ENCODE results near the gene INAFM1.
"Not testable (repeated sequence)": the region's sequence is repeated elsewhere in the genome, so short reads cannot be mapped to it uniquely, and the experiment has no call there.

Gene INAFM1

GRCh38 chr19:47267350-47267759 is 7.3 kb upstream of the INAFM1 start:
- DNase-seq (ENCODE audit: low spot score): no peak
- no peak for FAIRE-seq

DNA sequence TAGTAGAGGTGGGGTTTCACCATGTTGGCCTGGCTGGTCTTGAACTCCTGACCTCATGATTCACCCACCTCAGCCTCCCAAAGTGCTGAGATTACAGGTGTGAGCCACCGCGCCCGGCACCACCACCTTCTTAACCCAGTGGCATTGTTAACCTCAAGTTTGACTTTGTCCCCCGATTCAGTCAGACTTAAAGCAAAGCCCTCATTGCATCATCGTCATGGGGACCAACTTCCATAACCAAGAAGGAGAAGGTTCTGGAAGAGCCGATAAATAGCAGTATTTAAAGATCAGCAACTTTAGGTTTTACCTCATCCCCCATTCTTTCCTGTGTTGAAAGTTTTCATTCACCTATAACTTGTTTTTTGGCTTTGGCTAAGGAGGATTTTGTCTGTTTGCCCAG is 6.7 kb upstream of the INAFM1 start:
- FAIRE-seq (no peak), DNase-seq (ENCODE audit: low spot score) (no peak)

DNA sequence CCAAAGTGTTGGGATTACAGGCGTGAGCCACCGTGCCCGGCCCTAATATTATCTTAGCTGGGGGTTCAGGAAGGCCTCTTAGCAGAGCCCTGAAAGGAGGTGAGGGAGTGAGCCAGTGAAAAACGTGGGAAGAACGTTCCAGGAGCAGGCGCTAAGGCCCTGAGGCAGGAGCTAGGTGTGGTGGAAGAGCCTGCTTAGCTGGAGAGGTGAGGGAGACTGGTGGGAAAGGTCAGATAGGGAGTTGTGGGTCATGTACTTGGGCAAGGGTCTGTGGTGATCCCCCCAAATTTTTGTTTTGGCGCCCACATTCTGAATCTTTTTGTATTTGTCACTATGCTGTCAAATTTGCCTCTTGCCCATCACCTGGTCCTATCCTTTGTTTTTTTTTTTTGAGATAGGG is 5.1 kb upstream of the INAFM1 start:
- FAIRE-seq (no peak), DNase-seq (ENCODE audit: low spot score) (no peak)

DNA sequence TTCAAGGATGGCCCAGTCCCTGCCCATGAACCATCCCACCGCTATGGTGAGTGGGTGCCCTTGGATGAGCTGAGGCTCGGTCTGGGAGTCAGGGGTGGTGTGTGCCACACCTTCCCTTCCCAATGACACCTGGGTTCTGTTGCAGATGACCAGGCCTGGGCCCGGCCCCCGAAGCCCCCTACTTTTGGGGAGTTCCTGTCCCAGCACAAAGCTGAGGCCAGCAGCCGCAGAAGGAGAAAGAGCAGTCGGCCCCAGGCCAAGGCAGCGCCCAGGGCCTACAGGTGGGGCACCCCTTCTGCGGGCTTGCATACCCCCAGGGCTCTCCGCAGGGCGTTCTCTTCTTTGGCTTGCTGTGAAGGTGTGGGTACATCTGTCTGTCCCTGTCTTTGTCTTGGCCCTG is 4.3 kb upstream of the INAFM1 start:
- DNase-seq (ENCODE audit: low spot score) (no peak), FAIRE-seq (no peak)

DNA sequence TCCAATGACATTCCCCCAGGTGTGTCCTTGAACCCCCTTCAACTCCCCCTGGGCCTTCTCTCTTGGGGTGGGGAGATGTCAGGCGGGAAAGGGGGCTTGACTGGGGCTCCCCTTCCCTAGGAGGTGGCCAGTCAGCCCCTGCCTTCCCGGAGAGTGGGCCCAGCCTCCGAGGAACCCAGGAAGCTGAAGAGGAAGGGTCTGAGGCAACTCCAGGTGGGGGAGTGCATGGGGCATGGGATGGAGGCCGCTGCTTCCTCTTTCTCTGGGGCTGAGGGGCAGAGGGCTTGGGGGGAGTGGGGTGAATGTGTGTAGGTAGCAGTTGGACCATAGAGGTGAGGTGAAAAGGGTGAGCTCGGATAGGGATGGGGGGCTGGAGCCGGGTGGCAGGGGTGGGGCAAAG is 2.7 kb upstream of the INAFM1 start:
- no peak for FAIRE-seq
- no peak for DNase-seq (ENCODE audit: low spot score)

- no peak for FAIRE-seq
- no peak for DNase-seq (ENCODE audit: low spot score)
Measured at GRCh38 chr19:47272448-47273312, 2.0 kb upstream of the INAFM1 start.

DNA sequence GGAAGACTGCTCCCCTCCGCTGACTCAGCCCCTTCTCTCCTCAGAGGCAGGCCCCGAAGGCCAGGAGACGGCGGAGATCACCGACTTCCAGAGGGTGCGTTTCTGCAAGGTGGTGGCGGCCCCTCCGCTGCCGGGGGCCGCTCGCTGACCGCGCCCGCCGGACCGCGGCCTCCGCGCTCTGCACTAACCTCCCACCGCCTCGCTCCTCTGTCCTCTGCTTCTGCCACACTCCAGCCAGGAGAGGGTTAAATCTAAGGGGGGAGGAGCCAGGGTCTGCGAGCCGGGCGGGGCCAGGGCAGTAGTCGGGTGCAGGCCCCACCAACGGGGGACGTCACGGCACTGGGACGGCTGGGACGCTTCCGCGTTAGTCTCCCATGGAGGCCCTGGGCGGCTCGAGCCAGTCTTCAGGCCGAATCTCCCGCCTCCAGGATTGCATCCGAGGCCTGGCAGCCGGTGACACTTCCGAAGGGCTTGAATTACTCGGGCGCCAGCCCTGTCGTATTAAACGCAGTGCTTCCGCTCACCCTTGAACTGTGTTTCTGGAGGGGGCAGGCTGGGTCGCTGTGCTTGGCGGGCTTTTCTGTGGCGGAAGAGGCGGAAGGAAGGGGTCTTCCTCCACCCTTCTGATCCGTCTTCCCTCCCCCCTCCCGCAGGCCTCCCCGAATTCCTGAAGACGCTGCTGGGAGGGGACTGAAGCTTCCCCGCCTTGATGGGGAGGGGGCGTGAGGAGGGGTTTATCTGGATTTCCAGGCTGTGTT is 1.2 kb upstream of the INAFM1 start:
- peak; percentile 74 for DNase-seq (ENCODE audit: low spot score)

GRCh38 chr19:47274891-47275761 is 441 bp downstream of the INAFM1 start:
- FAIRE-seq (no peak), DNase-seq (ENCODE audit: low spot score) (no peak)

More for the DNA sequence above, 1.2 kb upstream of the INAFM1 start:
- FAIRE-seq: no peak

DNA sequence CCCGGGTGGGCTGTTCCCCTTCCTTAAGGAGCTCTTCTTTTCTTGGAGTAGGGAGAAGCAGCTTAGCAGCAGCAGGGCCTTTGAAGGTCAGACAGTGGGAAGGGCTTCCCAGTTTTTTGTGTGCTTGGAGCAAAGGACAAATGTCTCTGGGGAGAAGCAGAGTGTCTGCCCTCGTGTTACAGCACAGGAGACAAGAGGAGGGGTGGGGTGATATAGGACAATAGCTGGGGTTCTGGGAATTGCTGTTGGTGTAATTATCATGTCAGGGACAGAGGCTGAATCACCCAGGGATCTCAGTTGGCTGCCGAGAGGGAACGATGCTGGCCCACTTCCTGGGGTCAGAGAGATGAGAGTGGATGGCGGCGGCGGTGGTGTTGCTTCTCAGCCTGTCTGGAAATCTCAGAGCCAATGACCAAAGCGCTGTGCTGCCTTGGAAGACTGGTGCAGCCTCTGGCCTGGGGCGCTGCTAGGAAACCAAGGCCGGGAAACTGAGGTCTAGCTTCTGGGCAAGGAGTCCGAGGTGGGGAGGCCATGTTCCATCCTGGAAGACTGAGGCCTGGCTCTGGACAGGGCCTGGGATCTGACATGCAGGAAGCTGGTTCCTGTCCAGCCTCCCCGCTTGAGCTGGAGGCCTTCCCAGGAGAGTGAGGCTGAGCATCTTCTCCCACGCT is 1.2 kb downstream of the INAFM1 start:
- FAIRE-seq: no peak
- DNase-seq (ENCODE audit: low spot score): no peak

DNA sequence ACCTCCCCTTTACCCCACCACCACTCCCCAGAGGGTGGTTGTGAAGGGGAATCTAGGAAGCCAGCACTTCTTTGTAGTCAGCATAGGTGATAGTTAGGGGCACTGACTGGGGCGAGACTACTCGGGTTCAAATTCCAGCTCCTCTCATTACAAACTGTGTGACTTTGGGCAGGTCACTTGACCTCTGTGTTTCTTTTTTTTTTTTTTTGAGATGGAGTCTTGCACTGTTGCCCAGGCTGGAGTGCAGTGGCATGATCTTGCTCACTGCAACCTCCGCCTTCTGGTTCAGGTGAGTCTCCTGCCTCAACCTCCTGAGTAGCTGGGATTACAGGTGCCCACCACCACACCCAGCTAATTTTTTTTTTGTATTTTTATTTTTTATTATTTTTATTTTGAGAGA is 1.8 kb downstream of the INAFM1 start:
- DNase-seq (ENCODE audit: low spot score); FAIRE-seq: not testable (repeated sequence)

DNA sequence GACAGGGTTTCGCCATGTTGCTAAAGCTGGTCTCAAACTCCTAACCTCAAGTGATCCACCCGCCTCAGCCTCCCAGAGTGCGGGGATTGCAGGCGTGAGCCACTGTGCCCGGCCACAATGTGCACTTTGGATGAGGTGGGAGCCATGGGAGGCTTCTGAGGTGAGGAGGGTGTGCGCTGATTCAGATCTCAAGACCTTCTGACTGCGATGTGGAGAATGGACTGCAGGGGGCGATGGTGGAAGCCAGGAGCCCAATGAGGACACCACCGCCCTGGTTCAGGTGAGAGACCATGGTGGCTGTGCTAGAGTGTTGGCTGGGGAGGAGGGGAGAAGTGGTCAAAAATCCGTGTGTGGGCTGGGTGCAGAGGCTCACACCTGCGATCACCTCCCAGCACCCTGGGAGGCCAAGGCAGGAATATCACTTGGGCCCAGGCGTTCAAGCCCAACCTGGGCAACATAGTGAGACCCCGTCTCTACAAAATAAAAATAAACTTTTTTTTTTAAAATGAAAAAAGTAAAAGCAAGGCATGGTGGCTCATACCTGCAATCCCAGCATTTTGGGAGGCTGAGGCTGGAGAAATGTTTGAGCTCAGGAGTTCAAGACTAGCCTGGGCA is 5.6 kb downstream of the INAFM1 start:
- no peak for FAIRE-seq

DNA sequence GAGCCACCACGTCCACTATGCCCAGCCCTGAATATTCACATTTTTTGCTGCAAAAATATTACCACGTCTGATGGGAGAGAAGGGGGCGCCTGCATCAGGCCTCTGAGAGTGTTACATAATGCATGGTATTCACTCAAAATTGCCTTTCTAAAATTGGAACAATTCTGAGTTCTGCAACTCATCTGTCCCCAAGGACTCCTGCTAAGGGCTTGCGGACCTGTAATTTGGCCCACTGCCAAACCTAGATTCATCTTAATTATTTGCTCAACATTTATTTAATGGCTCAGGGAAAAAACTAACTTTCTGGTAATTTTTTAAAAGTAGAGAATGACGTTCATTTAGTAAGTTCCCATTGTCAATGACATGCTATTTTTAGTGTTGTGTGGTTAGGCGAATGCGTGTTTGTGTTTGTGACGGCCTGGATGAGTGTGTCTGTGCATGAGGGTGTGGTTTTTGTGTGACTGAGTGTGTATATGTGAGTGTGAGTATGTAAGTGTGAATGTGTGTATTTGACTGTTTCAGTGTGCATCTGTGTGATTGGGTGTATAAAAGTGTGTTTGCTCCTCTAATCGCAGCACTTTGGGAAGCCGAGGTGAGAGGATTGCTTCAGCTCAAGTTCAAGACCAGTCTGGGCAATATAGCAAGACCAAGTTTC is 8.8 kb downstream of the INAFM1 start:
- DNase-seq (ENCODE audit: low spot score) (no peak), FAIRE-seq (no peak)

More for the DNA sequence above, 5.6 kb downstream of the INAFM1 start:
- DNase-seq (ENCODE audit: low spot score): peak; percentile 36

- DNase-seq (ENCODE audit: low spot score): peak; percentile 40
- no peak for FAIRE-seq
Measured at GRCh38 chr19:47284324-47284899, 9.7 kb downstream of the INAFM1 start.

DNA sequence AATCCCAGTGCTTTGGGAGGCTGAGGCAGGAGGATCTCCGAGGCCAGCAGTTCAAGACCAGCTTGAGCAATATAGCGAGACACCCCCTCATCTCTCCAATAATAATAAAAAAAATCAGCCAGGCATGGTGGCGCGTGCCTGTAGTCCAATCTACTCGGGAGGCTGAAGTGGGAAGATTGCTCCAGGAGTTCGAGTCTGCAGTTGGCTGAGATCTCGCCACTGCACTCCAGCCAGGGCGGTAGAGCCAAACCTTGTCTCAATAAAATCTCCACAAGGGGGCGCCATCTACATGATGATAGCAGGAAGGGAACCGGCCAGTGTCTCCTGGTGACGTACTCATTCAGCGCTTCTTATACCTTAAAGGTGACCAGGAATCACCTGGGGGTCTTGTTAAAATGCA is 21.4 kb downstream of the INAFM1 start:
- peak; percentile 65 for DNase-seq (ENCODE audit: low spot score)
- no peak for FAIRE-seq

GRCh38 chr19:47300867-47301266 is 26.2 kb downstream of the INAFM1 start:
- not testable (repeated sequence) for FAIRE-seq; DNase-seq (ENCODE audit: low spot score)

GRCh38 chr19:47302249-47302648 is 27.6 kb downstream of the INAFM1 start:
- DNase-seq (ENCODE audit: low spot score): no peak
- FAIRE-seq: no peak

DNA sequence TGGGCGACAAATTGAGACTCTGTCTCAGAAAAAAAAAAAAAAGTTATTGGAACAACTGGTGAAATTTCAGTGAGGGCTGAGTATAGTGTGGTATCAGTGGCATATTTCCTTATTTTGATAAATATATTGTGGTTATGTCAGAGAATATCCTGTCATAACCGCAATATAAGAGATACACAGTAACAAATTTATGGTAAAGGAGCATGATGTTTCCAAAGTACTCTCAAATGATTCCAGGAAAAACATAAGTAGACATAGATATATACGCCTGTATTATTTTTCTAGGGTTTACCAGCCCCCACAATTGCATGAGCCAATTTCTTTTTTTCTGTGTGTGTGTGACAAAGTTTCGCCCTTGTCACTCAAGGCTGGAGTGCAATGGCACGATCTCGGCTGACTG is 29.3 kb downstream of the INAFM1 start:
- FAIRE-seq: no peak
- no peak for DNase-seq (ENCODE audit: low spot score)

DNA sequence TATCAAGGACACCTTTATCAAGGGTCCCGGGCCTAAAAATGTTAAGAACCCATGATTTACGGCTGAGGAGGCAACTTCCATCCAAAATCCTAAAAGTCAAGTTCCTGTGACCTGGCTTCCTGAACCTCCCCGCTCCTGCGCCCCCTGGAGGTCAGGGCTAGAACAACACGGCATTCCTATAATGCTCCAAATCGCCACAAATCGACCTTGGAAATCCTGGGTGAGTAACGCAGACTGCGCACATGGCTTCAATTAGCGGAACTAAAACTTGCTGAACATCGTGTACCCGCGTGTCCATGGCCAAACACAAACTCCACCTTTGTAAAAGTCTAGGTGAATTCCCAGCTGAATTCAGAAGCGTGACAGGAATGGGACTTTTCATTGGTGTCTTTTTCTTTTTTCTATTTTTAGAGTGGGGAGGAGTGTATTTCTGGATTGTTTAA is 30.6 kb downstream of the INAFM1 start:
- peak; percentile 82 for DNase-seq (ENCODE audit: low spot score)
- no peak for FAIRE-seq

DNA sequence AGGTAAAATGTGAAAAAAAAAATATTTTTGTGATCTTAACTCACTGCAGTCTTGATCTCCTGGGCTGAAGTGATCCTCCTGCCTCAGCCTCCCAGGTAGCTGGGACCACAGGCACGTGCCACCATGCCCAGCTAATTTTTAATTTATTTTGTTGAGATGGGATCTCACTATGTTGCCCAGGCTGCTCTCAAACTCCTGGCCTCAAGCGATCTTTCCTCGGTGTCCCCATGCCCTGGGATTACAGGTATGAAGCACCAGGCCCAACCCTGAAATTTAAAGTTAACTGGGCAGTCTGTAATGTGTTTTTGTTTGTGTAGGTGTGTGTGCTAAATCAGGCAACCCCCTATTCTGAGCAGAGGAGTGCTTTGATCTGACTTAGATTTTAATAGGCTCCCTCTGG is 31.6 kb downstream of the INAFM1 start:
- DNase-seq (ENCODE audit: low spot score): no peak
- no peak for FAIRE-seq

DNA sequence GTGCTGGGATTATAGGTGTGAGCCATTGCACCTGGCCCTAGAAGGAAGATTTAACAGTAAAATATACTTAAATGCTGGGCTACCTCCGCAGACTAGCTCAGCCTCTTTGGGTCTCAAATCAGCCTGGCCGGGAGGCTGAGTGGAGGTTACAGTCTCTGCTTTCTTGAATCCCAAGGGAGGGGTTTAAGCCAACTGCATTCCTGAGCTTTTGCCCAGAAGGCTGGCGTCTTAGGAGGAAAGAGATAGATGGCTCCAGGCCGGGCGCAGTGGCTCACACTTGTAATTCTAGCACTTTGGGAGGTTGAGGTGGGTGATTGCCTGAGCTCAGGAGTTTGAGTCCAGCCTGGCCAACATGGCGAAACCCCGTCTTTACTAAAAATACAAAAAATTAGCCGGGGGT is 34.4 kb downstream of the INAFM1 start:
- FAIRE-seq (no peak), DNase-seq (ENCODE audit: low spot score) (no peak)
